HG02943 (cell line): Measurements from ENCODE around the gene OVOL2.
"Not testable (repeated sequence)": the region's sequence is repeated elsewhere in the genome, so short reads cannot be mapped to it uniquely, and the experiment has no call there.

Experiments used
- ATAC-seq: cut with Tn5 transposase; IDR thresholded peaks from one replicate; pipeline ENCODE4 v1.9.1; 2021; ENCODE audit warnings: mild to moderate bottlenecking, low read depth, moderate library complexity; ENCODE audit not compliant: unreplicated experiment

The OVOL2 gene

DNA sequence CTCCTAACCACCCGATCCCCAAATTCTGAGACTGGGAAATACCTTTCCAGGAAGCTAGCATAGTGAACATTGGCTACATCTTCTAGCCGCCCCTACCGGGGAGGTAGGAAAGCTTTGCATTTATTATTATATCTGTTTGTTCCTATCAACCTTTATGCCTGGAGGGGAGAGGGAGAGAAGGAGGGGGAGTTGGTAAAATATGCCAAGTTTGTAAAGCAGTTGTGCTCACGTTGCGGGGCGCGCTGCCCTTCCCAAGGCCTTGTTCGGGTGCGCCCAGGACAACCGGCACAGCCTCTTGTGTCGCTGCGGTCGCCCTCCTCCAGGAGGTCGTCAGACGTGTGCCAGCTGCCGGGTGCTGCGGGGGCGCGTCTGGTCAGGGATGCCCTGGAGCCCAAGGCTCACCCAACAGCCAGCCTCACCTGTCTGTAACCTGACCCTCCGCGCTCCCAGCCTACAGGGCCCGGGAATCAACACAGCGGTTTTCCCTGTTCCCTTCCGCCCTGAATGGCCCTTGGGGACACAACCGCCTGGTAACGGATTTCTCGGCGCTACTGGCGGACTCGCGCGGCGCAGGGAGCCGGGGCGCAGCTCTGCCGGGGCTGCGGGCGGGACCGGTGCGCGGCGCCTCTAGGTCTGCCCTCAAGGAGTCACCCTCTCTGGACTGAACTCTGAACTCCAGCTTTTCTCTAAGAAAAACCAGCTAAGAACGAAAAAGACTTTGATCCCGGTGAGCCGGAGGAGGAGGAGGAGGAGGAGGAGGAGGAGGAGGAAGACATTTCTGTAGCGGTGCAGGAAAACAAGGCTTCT, 1.1 kb upstream of the OVOL2 start:
- no peak for ATAC-seq

DNA sequence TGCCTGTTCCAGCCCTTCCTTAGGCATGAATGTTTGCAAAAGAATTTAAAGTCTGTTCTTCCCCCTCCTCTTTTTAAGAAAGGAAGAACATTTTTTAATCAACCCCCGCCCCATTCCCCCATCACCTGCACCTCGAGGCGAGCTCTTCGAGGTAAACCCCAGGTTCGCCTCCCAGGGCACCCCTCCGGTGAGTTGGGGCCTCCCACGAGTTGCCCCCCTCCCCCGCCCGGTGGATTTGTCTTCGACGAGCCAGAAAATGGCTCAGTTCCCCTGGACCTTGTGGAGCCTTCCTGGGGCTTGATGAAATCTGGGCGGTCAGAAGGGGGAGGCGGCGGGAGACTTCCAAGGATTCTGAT, 256 bp upstream of the OVOL2 start:
- ATAC-seq, result no peak

DNA sequence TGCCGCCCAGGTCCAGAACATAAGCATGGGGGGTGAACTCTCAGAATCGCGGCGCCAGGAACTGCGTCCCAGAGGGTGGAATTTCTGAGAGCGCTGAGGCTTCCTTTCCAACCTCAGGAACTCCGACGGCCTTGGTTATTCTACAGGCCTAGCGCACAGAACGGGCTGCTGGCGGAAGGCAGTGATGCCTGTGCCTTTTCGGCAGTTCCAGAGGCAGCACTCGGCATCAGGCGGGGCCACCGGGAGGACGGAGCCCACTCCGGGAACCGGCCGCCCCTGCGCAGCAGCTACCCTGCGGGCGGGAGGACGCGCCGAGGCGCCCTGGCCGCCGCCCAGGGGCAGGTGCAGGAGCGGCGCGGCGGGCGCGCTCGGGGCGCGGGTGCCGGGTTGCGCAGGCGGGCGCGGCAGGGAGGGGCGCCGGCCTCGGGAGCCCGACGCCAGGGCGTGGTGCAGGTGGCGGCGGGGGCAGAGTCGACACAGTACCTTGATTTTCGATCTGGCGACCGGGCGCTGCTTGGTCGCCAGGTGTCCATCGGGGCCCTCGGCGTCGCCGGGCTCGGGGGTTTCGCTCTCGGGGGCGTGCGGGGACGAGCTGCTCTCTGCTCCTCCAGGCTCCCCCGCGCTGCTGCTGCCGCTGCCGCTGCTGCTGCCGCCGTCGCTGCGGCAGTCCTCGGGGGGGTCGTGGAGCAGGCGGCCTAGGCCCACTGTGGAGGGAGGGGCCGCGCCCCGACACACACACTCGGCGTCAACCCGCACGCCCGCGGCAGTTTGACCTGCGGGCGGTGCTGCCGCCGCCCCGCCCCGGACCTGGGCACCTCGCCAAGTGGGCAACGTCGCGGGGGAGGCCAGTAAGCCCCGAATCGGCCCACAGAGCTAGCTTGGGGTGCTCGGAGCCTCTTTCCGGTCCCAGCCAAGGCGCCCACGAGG, 1.3 kb downstream of the OVOL2 start:
- ATAC-seq, result no peak

DNA sequence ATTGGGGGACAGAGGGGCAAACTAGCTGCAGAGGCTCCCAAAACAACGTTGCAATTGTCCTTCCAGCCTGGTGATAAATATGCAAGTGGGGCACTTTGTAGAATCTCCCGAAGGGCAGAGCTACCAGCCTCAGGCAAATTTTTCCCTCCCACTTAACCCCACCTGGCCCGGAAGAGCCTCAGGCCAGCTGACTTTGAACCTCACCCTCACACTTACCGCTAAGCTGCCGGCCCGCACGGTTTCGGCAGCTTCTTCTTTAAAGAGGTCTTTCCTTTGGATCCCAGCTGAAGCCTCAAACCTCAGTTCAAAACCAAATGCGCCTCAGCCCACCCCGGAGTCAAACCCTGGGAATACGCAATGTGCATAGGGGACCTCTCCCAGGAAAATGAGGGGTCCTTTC, 2.5 kb downstream of the OVOL2 start:
- ATAC-seq, result no peak

DNA sequence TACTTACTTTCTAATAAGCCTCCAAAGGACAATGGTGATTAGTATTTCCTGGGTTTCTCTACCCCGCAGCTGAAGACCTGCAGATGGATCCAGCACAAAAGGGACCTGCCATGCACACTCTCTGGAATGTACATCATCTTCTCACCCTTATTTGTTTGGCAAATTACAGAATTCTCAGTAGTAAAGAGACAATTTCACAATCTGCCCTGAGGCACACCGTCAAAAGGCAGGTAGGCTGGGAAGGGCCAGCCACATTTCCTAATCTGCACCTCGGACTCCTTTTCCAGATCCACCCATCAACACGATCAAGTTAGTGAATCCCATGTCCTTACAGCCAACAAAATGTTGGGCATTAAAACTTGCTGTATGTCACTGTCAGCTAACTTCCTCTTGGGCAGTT, 4.9 kb downstream of the OVOL2 start:
- ATAC-seq, result no peak

DNA sequence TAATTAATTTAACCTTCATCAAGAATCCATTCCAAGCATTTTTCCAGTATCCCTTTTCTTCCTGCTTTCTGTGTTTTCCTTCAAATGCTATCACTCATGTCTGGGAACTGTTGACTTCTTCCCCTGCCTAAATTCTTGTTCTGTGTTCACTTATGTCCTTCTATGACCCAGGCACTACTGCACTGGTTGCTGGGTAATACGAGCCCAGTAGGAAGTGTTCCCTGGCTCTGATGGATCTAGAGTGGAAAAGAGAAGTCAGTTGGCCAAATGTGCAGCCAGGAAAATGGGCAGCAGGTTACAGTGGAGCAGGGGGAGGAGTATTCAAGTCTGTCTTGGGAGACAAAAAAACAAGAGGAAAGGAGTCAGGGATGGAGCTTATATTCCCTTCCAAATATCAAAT, 7.1 kb downstream of the OVOL2 start:
- no peak for ATAC-seq

DNA sequence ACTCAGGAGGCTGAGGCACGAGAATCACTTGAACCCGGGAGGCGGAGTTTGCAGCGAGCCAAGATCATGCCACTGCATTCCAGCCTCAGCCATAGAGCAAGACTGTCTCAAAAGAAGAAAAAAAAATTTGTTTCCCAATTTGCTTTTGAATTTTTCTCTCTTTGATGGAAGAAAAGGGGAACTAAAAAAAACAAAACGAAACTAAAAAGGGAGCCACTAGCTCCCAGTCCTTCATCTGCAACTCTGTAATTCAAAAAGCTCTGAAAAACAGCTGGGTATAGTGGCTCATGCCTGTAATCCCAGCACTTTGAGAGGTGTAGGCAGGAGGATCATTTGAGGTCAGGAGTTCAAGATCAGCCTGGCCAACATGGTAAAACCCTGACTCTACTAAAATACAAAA, 9.5 kb downstream of the OVOL2 start:
- no peak for ATAC-seq

DNA sequence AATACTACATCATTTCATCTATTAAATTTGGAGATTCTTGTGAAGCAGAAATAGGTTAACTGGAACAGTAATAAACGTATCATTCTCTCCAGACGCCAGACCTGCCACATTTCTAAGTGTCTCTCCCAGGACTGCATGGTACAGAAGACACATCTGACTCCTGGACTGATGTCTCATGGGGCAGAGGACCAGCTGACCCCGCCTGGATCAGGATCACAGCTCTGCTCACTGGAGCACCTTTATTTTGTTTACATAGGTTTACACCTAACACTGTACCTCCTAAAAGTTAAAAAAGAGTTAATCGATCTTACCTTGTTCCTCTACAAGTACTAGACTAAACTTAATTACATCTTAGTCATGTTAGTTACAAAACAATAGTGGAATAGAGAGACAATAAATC, 11.2 kb downstream of the OVOL2 start:
- ATAC-seq, result no peak

DNA sequence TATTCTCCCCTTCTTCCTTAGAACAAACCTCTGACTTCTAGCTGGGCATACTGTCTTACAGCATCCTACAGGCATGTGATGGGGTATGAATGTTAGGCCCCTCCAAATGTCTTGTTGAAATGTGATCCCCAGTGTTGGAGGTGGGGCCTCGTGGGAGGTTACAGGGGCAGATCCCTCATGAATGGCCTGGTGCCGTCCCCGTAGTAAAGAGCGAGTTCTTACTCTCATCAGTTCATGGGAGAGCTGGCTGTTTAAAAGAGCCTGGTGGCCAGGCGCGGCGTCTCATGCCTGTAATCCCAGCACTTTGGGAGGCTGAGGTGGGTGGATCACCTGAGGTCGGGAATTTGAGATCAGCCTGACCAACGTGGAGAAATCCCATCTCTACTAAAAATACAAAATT, 15.5 kb downstream of the OVOL2 start:
- no peak for ATAC-seq

DNA sequence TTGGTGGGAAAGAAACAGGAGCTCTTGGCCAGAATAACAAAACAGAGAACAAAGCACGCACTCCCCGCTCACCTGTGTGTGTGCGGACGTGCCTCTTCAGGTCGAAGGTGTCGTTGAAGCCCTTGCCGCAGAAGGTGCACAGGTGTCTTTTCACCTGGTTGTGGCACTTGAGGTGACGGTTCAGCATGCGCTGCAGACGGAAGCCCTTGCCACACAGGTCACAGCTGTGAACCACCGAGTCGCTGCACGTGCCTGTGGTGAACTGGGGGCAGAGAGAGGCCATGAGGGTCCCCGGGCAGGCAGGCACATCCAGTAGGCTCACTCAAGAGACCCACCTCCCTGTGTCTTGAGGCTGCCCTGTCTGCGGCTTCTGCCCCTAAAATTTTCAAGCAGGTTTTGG, 16.3 kb downstream of the OVOL2 start:
- ATAC-seq, result no peak

DNA sequence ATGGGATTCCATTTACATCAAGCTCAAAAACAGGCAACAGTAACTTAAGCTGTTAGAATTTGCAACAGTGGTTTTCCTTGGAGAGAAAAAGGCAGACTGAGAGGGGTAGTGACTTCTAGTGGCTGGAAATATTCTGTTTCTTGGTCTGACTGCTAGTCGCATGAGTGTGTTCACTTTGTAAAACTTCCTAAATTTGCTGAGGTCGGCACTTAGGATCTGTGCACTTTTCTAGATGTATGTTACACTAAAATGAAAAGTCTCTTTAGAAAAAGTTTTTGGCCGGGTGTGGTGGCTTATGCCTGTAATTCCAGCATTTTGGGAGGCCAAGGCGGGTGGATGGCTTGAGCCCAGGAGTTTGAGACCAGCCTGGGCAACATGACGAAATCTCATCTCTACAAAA, 18.7 kb downstream of the OVOL2 start:
- no peak for ATAC-seq

DNA sequence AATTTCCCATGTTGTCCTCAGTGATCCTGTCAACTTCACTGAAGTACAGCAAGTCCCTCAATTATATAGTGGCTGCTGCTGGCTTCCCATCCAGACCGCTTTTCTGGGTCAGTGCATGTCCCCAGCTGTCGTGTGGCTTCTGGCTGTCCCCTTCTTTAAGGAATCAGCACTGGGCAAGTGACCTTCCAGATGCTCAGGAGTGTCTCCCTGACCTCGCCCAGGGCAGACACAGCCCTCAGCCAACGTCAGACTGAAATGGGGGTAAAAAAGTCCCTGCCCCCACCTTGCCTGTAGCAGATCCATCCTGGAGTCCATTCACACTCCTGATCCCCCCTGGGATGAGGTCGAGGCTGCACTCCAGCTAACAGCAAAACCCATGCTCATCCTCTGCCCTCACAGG, 23.7 kb downstream of the OVOL2 start:
- ATAC-seq, result no peak

DNA sequence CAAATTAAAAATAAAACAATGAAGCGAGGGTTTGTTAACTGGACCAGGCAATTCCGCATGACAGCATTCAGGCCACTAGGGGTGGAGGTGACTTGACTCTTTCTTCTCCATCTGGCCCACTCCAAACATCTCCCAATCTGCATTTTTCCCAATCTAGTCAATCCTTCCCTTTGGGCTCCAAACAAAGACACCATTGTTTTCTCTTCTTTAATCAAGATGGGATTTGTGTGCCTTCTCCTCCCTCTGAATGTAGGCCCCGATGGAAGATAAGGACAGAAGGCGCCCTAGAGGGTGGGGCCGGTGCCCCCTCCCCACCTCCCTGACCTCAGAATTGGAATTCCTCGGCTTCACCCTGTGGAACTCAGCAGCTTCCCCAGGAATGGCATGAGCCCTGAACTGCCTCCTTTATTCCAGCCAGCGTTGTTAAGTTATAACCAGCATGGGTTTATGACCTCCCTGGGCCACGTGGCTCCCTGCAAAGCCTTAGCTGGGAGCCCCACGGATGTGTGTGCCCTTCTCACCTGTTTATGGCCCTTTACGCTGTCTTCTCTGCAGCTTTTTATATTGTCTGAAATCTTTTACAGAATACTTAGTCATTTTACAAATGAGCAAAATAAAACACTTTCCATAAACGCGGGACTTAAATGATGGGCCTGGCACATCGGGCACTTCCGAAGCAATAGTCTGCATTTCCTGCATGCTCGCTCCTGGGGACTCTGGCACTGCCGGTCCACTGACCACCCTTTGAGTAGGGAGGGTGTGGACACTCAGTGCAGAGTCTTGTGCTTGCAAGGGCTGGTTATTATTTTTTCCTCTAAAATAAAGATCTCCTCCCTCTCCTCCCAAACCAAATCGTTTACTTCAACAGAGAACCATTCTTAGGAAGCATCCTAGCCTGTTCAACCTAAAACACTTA, 24.5 kb downstream of the OVOL2 start:
- ATAC-seq, result no peak

DNA sequence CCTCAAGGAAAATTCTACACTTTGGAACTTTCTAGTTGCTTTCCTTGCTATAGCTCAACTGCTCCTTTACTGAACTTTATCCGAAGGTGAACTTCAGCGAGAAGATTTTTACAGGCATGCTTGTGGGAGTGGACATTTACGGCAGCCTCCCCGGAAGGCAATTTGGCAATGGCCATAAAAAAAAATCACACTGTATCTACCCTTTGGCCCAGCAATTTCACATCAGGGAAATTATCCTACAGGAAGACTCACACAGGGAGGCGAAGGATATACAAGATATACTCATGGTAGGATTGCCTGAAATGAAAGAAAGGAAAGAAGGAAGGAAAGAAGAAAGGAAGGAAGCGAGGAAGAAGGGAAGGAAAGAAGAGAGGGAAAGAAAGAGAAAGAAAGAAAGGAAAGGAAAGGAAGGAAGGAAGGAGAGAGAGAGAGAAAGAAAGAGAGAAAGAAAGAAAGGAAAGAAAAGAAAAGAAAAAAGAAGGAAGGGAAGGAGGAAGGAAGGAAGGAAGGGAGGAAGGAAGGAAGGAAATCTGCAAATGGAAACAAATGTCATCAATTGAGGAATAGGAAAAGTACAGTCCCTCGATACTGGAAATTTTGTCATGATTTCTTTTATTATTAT, 25.7 kb downstream of the OVOL2 start:
- no peak for ATAC-seq

DNA sequence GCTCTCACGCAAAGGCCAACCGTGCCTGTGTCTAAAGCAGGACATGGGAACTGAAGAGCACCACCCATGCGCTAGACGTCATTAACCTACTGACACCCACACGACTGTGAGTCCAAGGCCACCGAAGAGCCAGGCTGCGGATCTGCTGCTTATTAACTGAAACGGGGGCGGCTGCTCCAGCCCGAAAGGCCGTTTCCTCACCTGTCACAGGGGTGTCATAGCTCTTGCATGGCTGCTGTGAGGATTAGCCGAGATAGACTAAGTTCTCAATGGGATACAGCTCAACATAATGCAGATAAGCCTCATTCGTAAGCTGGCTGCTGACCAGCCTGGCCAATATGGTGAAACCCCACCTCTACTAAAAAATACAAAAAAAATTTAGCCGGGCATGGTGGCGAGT, 26.7 kb downstream of the OVOL2 start:
- no peak for ATAC-seq

DNA sequence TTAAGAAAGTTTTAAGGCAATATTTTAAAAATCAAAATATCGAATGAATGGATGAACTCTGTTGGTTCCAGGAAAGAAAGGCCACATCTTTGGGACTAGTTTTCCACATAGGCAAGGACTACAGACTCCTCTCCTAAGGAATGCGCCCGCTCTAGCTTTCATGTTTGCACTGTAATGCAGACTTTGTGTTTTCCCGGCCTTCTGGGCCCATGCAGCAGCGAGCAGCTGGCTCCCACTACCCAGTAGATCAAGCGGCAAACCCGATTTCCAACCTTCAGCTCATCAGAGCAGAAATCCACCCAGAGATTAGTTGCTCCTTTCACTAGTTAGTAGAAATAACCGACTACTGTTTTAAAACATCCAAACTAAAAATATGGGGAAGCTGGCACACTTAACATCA, 27.7 kb downstream of the OVOL2 start:
- ATAC-seq, result no peak

DNA sequence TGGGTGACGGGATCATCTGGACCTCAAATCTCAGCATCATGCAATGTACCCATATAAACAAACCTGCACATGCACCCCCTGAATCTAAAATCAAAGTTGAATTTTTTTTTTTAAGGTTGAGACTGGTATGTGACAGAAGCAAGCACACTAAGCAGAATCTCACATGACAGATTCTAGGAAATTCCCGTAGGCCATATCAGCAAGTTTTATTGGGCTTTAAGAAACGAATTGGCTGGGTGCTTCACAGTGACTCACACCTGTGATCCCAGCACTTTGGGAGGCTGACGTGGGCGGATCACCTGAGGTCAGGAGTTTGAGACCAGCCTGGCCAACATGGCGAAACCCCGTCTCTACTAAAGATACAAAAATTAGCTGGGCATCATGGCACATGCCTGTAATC, 30.7 kb downstream of the OVOL2 start:
- ATAC-seq, result not testable (repeated sequence)

DNA sequence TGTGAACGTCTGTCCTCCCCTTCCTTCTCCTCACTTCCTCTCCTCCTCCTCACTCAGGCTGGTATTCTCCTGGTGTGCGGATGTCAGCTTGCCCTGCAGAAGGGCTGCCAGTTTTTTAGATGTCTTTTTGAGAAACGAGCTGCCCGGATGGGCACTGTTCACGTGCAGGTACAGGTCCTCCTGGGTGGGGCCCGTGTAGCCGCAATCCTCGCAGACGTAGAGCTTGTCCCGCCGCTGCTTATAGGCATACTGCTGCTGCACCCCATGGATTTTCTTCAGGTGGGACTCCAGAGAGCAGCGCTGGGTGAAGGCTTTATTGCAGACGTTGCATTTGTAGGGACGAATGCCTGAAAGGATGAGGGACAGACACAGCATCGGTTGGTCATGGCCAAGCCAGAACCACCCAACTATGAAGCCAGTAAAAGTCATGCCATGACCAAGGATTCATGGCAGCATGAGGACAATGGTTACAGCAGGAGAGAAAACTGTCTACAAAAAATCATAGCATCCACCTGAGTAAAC, 33.0 kb downstream of the OVOL2 start:
- ATAC-seq, result no peak

DNA sequence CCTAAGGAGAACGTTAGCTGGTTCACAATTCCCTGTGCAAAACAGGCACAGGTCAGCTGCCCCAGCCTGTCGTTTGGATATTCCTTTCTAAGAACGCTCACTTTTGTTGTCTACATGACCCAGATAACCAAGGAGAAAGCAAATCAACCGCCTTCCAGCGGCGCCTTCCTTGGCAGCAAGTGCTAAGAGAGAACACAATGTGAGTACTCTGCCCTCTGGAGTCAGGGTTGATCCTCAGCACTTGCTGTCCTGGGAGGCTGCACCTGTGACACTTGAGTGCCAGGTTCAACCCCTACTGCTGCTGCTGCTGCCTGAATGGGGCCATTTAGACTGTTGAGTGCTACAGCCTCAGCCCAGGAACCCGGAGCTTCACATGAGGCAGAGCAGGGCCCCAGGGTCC, 36.8 kb downstream of the OVOL2 start:
- ATAC-seq, result no peak

DNA sequence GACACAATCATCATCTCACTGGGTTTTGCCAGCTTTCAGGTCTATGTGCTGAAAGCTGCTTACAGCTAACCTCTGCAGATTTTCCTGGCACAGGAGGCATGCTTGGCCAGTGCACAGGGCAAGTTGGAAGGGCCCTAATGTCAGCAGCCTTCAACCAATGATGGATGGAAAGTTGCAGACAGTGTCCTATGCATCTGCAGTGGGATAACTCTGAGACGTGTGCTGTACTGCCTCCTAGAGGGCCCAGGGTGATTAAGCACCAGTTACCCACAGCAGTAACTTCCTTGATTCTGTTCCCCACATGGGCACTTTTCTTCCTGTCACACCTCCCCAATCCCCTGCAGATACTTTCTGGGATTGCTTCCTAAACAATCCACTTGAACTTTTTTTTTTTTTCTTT, 38.6 kb downstream of the OVOL2 start:
- no peak for ATAC-seq
